GM19099 (cell line): ENCODE results near the gene C1QTNF9.

ENCODE experiments used
- POLR2A ChIP-seq: IDR thresholded peaks from 3 replicates; pipeline ENCODE4 v1.6.1; 2011; ENCODE audit warnings: low read depth; ENCODE audit not compliant: insufficient read length; ENCODE audit errors: extremely low read depth

Gene C1QTNF9

GRCh38 chr13:24348797-24349515 is 39.6 kb downstream of the C1QTNF9 start:
- no peak for TF ChIP-seq POLR2A

GRCh38 chr13:24351423-24351822 is 42.0 kb downstream of the C1QTNF9 start:
- no peak for TF ChIP-seq POLR2A

GRCh38 chr13:24353736-24354135 is 44.4 kb downstream of the C1QTNF9 start:
- TF ChIP-seq POLR2A: no peak

- TF ChIP-seq POLR2A: no peak
These were observed 45.7 kb downstream of the C1QTNF9 start for GRCh38 chr13:24355103-24355502.

- no peak for TF ChIP-seq POLR2A
These were observed 46.9 kb downstream of the C1QTNF9 start for GRCh38 chr13:24356270-24356669.

- TF ChIP-seq POLR2A: no peak
These were observed 47.5 kb downstream of the C1QTNF9 start for GRCh38 chr13:24356837-24357236.

GRCh38 chr13:24357756-24358155 is 48.4 kb downstream of the C1QTNF9 start:
- TF ChIP-seq POLR2A: no peak

- TF ChIP-seq POLR2A: no peak
These were observed 50.7 kb downstream of the C1QTNF9 start for GRCh38 chr13:24360106-24360505.

GRCh38 chr13:24361113-24361512 is 51.7 kb downstream of the C1QTNF9 start:
- no peak for TF ChIP-seq POLR2A

GRCh38 chr13:24361852-24362366 is 52.5 kb downstream of the C1QTNF9 start:
- TF ChIP-seq POLR2A: no peak

GRCh38 chr13:24362435-24362952 is 53.1 kb downstream of the C1QTNF9 start:
- no peak for TF ChIP-seq POLR2A

GRCh38 chr13:24365191-24365590 is 55.8 kb downstream of the C1QTNF9 start:
- no peak for TF ChIP-seq POLR2A
